GM12872 (cell line): ENCODE measurements around the gene SMAD5.

Experiments used
- TF ChIP-seq, protein P1 (sequence below): IDR thresholded peaks from 3 replicates; pipeline ENCODE4 v1.5.1; 2011; ENCODE audit warnings: low read depth, mild to moderate bottlenecking, low read length, moderate library complexity; ENCODE audit not compliant: insufficient read depth

Gene SMAD5

DNA sequence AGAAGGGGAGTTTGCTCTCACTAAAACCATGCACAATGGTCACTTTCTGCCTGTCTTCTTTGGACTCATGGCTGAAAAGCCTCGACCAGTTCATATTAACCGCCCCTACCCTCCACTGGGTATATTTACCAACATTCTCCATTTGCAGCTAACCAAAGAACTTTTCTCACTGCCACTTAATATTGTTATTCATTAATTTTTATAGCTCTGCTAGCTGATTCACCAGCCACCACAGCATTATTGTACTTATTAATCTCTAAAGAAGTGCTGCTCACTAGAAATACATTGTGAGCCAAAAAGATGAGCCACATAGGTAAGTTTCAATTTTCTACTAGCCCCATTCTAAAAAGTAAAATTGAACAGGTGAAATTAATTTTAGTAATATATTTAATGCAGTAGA is 93.8 kb downstream of the SMAD5 start:
- TF ChIP-seq, protein P1, sequence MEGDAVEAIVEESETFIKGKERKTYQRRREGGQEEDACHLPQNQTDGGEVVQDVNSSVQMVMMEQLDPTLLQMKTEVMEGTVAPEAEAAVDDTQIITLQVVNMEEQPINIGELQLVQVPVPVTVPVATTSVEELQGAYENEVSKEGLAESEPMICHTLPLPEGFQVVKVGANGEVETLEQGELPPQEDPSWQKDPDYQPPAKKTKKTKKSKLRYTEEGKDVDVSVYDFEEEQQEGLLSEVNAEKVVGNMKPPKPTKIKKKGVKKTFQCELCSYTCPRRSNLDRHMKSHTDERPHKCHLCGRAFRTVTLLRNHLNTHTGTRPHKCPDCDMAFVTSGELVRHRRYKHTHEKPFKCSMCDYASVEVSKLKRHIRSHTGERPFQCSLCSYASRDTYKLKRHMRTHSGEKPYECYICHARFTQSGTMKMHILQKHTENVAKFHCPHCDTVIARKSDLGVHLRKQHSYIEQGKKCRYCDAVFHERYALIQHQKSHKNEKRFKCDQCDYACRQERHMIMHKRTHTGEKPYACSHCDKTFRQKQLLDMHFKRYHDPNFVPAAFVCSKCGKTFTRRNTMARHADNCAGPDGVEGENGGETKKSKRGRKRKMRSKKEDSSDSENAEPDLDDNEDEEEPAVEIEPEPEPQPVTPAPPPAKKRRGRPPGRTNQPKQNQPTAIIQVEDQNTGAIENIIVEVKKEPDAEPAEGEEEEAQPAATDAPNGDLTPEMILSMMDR: no peak

DNA sequence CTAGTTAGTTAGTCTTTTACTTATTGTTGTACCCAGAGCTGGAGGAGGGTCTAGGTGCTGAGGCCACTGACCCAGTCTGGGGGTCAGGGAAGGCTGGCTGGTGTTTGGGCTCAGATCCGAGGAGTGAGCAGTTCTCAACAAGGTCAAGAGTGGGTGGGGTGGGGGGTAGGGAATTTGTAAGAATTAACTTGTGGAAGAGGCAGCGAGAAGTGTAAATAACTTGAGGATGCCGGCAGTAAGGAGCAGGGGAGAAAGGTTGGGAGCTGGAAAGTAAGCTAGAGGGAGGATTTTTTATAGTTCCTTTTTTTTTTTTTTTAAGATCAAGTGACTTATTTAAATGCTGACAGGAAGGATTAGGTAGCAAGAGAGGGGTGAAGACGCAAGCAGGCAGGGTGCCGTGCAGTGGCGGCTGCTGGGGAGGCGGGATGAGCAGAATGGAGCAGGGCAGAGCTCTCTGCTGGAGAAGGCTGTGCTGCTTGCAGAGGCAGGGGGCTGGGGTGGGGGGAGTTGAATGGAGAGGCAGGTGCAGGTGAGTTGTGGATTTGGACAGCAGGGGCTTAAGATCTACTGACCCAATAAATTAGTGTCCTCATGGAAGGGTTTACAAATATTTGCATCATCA is 95.6 kb downstream of the SMAD5 start:
- TF ChIP-seq, protein P1: no peak

DNA sequence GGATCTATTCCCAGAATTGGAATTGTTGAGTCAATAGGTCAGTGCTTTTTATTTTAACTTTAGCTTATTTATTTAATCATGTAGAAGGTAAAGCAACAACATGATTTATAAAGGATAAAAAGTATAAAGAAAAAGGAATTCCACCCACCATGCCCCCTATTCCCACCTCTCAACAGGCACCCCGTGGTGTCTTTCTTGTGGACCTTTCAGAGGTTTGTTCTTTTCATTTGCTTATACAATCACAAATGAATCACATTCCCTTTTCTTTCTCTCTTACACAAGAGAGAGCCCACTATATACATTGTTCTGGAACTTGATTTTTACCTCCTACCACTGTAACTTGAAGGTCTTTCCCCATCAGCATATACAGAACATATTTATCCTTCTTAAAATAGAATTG is 97.5 kb downstream of the SMAD5 start:
- TF ChIP-seq, protein P1: no peak

DNA sequence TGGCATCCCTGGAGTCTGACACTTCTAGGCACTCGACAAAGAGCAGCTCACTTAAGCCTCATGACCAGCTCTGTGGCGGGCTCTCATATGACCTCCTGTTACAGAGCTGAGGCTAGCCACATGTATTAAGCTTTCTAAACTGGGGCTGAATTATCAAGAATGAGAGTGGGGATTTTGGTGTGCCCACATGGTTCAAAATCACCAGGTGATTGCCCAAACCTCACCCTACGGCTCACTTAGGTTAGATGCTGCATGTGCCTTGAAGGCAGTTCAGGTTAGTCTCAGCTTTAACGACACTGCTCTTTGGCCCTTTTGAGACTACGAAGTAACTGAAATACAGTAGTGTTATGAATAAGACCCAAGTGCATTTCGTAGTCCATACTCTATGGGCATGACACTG is 99.7 kb downstream of the SMAD5 start:
- TF ChIP-seq, protein P1: no peak
